ENCODE measurements around the gene TMEM229A. TPM values are rescaled to one million over a fixed set of nuclear protein-coding genes. Genes with fewer than 3 reads are reported as not detected.
A peak's percentile ranks its signal among the peaks of the same experiment; 100 is the strongest.

TMEM229A gene
- total and polyA plus RNA-seq, 2 experiments from 2014 or later: 0.17 TPM; not detected in 1

DNA sequence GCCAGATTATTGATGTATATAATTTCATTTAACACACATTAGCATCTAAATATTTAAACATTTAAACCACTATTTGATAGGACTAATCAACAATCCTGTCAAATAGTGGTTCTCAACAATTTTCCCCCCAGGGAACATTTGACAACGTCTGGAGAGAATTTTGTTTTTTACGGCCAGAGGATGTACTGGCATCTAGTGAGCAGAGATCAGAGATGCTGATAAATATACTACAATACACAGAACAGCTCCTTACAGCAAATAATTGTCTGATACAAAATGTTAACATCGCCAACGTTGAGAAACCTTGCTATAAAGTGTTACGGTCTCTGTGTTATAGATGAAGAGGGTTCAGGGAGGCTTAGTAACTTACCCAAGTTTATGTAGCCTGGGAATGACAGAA is 25.0 kb upstream of the TMEM229A start:
- no peak overlapping the region for H3K4me3 ChIP-seq
- H3K79me2 ChIP-seq: no peaks in the 10 kb centered on the region
- no peaks in the 10 kb centered on the region for H3K27me3 ChIP-seq
- no peaks in the 10 kb centered on the region for H3K9me2 ChIP-seq (replicated peaks; ENCODE audit: insufficient read depth)
- no peaks in the 10 kb centered on the region for H3K9me3 ChIP-seq (ENCODE audit: low read depth)
- WGBS (ENCODE audit: low lambda C conversion rate, missing lambda C conversion rate): 51% methylated on average over 5 of the region's 5 CpGs
- H2AFZ ChIP-seq: no peak overlapping the region
- no peak overlapping the region for H3K4me2 ChIP-seq
- TF ChIP-seq, protein P1, sequence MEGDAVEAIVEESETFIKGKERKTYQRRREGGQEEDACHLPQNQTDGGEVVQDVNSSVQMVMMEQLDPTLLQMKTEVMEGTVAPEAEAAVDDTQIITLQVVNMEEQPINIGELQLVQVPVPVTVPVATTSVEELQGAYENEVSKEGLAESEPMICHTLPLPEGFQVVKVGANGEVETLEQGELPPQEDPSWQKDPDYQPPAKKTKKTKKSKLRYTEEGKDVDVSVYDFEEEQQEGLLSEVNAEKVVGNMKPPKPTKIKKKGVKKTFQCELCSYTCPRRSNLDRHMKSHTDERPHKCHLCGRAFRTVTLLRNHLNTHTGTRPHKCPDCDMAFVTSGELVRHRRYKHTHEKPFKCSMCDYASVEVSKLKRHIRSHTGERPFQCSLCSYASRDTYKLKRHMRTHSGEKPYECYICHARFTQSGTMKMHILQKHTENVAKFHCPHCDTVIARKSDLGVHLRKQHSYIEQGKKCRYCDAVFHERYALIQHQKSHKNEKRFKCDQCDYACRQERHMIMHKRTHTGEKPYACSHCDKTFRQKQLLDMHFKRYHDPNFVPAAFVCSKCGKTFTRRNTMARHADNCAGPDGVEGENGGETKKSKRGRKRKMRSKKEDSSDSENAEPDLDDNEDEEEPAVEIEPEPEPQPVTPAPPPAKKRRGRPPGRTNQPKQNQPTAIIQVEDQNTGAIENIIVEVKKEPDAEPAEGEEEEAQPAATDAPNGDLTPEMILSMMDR (IDR thresholded peaks at IDR 0.05; ENCODE audit: poor library complexity): no peak
- TF ChIP-seq EZH2 (IDR thresholded peaks at IDR 0.05; ENCODE audit: borderline replicate concordance) (no peak), EZH2phosphoT487 (IDR thresholded peaks at IDR 0.05; ENCODE audit: low read depth, severe bottlenecking, unreplicated experiment) (no peak)
- H3K36me3 ChIP-seq (replicated peaks; ENCODE audit: insufficient read depth, low read depth): no peaks in the 10 kb centered on the region
- H3K27ac ChIP-seq: no peak overlapping the region
- no peak for DNase-seq (ENCODE audit: low spot score)
- no peaks in the 10 kb centered on the region for H3K4me1 ChIP-seq (ENCODE audit: insufficient read depth)
- no peaks in the 10 kb centered on the region for H4K20me1 ChIP-seq (ENCODE audit: insufficient read depth, poor library complexity, severe bottlenecking)

DNA sequence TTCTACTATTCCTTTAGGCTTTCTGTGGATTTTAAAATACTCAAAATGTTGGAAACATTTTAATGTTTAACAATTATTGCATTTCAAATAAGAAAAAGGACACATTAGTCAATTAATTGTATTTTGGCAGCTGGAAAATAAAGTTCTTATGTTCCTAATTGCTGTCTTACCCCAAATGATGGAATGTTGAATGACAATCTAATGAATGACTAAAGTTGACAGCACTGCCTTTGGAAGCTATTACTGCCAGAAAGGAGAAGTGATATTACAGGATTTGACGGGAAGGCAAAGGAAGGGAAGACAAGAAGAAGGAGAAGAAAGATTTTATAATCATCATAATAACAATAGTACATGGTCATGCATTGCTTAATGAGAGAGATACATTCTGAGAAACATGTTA is 23.4 kb upstream of the TMEM229A start:
- Histone ChIP-seq H3K9me2 (replicated peaks; ENCODE audit: insufficient read depth) (no peaks in the 10 kb centered on the region), H3K4me2 (no peak overlapping the region), H3K27ac (no peak overlapping the region), H3K4me3 (no peak overlapping the region), H4K20me1 (ENCODE audit: insufficient read depth, poor library complexity, severe bottlenecking) (no peaks in the 10 kb centered on the region), H3K79me2 (no peaks in the 10 kb centered on the region), H2AFZ (no peak overlapping the region), H3K4me1 (ENCODE audit: insufficient read depth) (peaks cover 2% of the 10 kb centered on the region), H3K9me3 (ENCODE audit: low read depth) (no peaks in the 10 kb centered on the region), H3K27me3 (no peaks in the 10 kb centered on the region), H3K36me3 (replicated peaks; ENCODE audit: insufficient read depth, low read depth) (no peaks in the 10 kb centered on the region)
- WGBS (ENCODE audit: low lambda C conversion rate, missing lambda C conversion rate): 78% methylated on average over 1 of the region's 1 CpG
- no peak for TF ChIP-seq EZH2phosphoT487 (IDR thresholded peaks at IDR 0.05; ENCODE audit: low read depth, severe bottlenecking, unreplicated experiment)
- no peak for TF ChIP-seq EZH2 (IDR thresholded peaks at IDR 0.05; ENCODE audit: borderline replicate concordance)
- TF ChIP-seq, protein P1 (IDR thresholded peaks at IDR 0.05; ENCODE audit: poor library complexity): no peak
- no peak for DNase-seq (ENCODE audit: low spot score)

DNA sequence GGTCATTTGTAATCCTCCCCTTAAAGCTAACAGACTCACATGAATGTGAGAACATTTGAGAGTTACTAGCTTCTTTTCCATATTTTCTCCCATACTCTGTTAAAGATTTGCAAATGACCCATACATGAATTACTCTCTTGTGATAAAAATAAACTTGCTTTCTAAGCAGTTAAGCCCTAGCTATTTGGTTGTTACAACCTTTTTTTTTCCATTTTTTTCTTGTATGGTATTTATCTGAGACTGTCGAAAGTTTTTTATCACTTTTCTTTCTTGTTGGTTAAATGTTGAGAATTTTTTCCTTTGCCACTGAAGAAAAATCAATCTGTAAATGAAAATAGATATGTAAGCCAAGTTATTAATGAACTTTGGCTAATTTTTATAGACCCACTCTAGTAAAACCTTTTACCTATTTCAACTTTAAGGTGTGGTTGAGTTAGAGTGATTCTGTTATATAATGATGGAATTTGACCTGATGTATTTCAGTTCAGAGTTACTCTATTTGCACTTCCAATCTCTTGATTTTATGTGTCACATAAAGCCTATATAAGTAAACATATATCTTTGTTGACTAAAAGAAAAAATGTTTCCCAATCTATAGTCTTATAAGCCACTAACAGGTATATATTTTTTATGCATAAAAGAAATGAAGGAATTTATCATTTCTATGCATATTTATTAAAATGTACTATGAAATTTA is 19.0 kb upstream of the TMEM229A start:
- Histone ChIP-seq H3K9me2 (replicated peaks; ENCODE audit: insufficient read depth) (no peaks in the 10 kb centered on the region), H3K4me1 (ENCODE audit: insufficient read depth) (peaks cover 8% of the 10 kb centered on the region), H3K9me3 (ENCODE audit: low read depth) (no peaks in the 10 kb centered on the region), H3K4me2 (no peak overlapping the region), H3K36me3 (replicated peaks; ENCODE audit: insufficient read depth, low read depth) (no peaks in the 10 kb centered on the region), H4K20me1 (ENCODE audit: insufficient read depth, poor library complexity, severe bottlenecking) (no peaks in the 10 kb centered on the region), H3K27me3 (no peaks in the 10 kb centered on the region), H3K27ac (peak overlapping the region; percentile 56), H3K79me2 (no peaks in the 10 kb centered on the region), H3K4me3 (no peak overlapping the region), H2AFZ (no peak overlapping the region)
- WGBS (ENCODE audit: low lambda C conversion rate, missing lambda C conversion rate): 71% methylated on average over 1 of the region's 1 CpG
- no peak for TF ChIP-seq EZH2 (IDR thresholded peaks at IDR 0.05; ENCODE audit: borderline replicate concordance)
- TF ChIP-seq, protein P1 (IDR thresholded peaks at IDR 0.05; ENCODE audit: poor library complexity): no peak
- no peak for TF ChIP-seq EZH2phosphoT487 (IDR thresholded peaks at IDR 0.05; ENCODE audit: low read depth, severe bottlenecking, unreplicated experiment)
- no peak for DNase-seq (ENCODE audit: low spot score)

All from hepatocyte (in vitro differentiated cells).